OCI-LY7 (cell line): ENCODE results near the gene PXDN. TPM values are rescaled to one million over a fixed set of nuclear protein-coding genes. Genes with fewer than 3 reads are reported as not detected.
"Not testable (repeated sequence)": the region's sequence is repeated elsewhere in the genome, so short reads cannot be mapped to it uniquely, and the experiment has no call there.

Experiments
- BruUV-seq: library from RNA; stranded (reverse); fragments of 400-500 nt; replicated peaks from 2 replicates; lab custom pipeline; 2021; lab: Mats Ljungman, UMichigan
- CTCF ChIA-PET: fragments of 300-600 bp; sonication (Branson Sonifier 250); formaldehyde crosslinking; loops from one replicate; lab custom pipeline; 2022; ENCODE audit warnings: antibody characterized with exemption; ENCODE audit not compliant: unreplicated experiment; lab: Charles Lee
- POLR2A ChIA-PET: fragments of 300-600 bp; sonication (Branson Sonifier 250); formaldehyde crosslinking; loops from one replicate; lab custom pipeline; 2022; ENCODE audit warnings: antibody characterized with exemption; lab: Charles Lee
- DNase-seq: peaks from one replicate; pipeline ENCODE4 v3.0.0-alpha.2; 2015; ENCODE audit warnings: low spot score
- H2AFZ ChIP-seq: fragments of 200-600 bp; sonication (generic), shearing (Covaris generic); 2 replicates; pipeline ENCODE4 v1.6.1; 2014; ENCODE audit warnings: mild to moderate bottlenecking, antibody characterized with exemption, low read length, moderate library complexity
- H3K27ac ChIP-seq: fragments of 200-600 bp; sonication (generic); 2 replicates; pipeline ENCODE4 v1.5.1; 2014; ENCODE audit warnings: mixed run types, low read depth, mild to moderate bottlenecking, moderate library complexity, low read length, inconsistent platforms; ENCODE audit not compliant: poor library complexity, severe bottlenecking
- H3K36me3 ChIP-seq: fragments of 200-600 bp; sonication (generic); 2 replicates; pipeline ENCODE4 v1.6.1; 2014; ENCODE audit warnings: mild to moderate bottlenecking, antibody characterized with exemption, low read length, moderate library complexity, mixed read lengths; ENCODE audit not compliant: insufficient read depth
- H3K4me1 ChIP-seq: fragments of 200-600 bp; sonication (generic); 2 replicates; pipeline ENCODE4 v1.5.1; 2014; ENCODE audit warnings: mild to moderate bottlenecking, low read length; ENCODE audit not compliant: insufficient read depth, poor library complexity, severe bottlenecking
- H3K4me2 ChIP-seq: fragments of 200-600 bp; sonication (generic); 2 replicates; pipeline ENCODE4 v1.6.1; 2014; ENCODE audit warnings: mild to moderate bottlenecking, low read length
- H3K4me3 ChIP-seq: fragments of 200-600 bp; sonication (generic); 2 replicates; pipeline ENCODE4 v1.5.1; 2014; ENCODE audit warnings: mild to moderate bottlenecking, low read depth, low read length; ENCODE audit not compliant: poor library complexity, severe bottlenecking
- H3K79me2 ChIP-seq: fragments of 200-600 bp; sonication (generic); 2 replicates; pipeline ENCODE4 v1.6.1; 2016; ENCODE audit warnings: low read depth, mild to moderate bottlenecking, low read length, moderate library complexity, mixed read lengths; ENCODE audit not compliant: insufficient read depth
- H3K9me2 ChIP-seq: fragments of 200-600 bp; sonication (generic); 2 replicates; pipeline ENCODE4 v1.6.1; 2016; ENCODE audit warnings: mild to moderate bottlenecking, low read length, mixed read lengths; ENCODE audit not compliant: insufficient read depth
- H3K9me3 ChIP-seq: fragments of 200-600 bp; sonication (generic); 2 replicates; pipeline ENCODE4 v1.6.1; 2014; ENCODE audit warnings: mild to moderate bottlenecking, mixed run types, low read length, mixed read lengths
- H4K20me1 ChIP-seq: fragments of 200-600 bp; sonication (generic); 2 replicates; pipeline ENCODE4 v1.6.1; 2014; ENCODE audit warnings: mild to moderate bottlenecking, antibody characterized with exemption, low read length, moderate library complexity, mixed read lengths; ENCODE audit not compliant: insufficient read depth
- CTCF ChIP-seq: fragments of 200-600 bp; sonication (generic); conservative IDR thresholded peaks from 2 replicates; pipeline ENCODE4 v1.5.1; 2014; ENCODE audit warnings: mild to moderate bottlenecking, antibody characterized with exemption, low read length, moderate library complexity, mixed read lengths
- EZH2phosphoT487 ChIP-seq: fragments of 200-600 bp; sonication (generic); IDR thresholded peaks from 2 replicates; pipeline ENCODE4 v1.6.1; 2018; ENCODE audit warnings: low read depth, borderline replicate concordance, mild to moderate bottlenecking, mixed run types, antibody characterized with exemption, low read length, moderate library complexity, mixed read lengths
- intact Hi-C: fragments of 100-400 bp; cut with micrococcal nuclease; formaldehyde crosslinking; loops from one replicate; pipeline ENCODE4 v1.10.0; 2022; ENCODE audit not compliant: unreplicated experiment
- total RNA-seq, 2 experiments: library from RNA; depleted of rRNA in 1 of 2; stranded (reverse); fragments of >200 nt in 1 of 2; shearing (Covaris generic) in 1 of 2; gene quantifications; 2 replicates each; pipeline ENCODE4 v1.2.3, GENCODE V29; 2014 to 2022

PXDN gene
- total RNA-seq, 2 experiments from 2014 or later, result not detected

- H3K4me1 ChIP-seq, result no peaks in the 10 kb centered on the region
- no peaks in the 10 kb centered on the region for H3K9me3 ChIP-seq
- no peak for TF ChIP-seq CTCF
- no peak for TF ChIP-seq EZH2phosphoT487
- no peaks in the 10 kb centered on the region for H4K20me1 ChIP-seq
- intact Hi-C loops, result no loop called here
- no peak overlapping the region for H3K4me3 ChIP-seq
- no peaks in the 10 kb centered on the region for H3K79me2 ChIP-seq
- H3K36me3 ChIP-seq, result no peaks in the 10 kb centered on the region
- POLR2A ChIA-PET, result no interaction called here
- H3K4me2 ChIP-seq, result no peak overlapping the region
- no peak for DNase-seq
- H3K27ac ChIP-seq, result no peak overlapping the region
- no peaks in the 10 kb centered on the region for H3K9me2 ChIP-seq
- BruUV-seq, result no TSS peak
- no peak overlapping the region for H2AFZ ChIP-seq
- CTCF ChIA-PET, result no interaction called here
Measured at GRCh38 chr2:1707771-1708418, 36.4 kb downstream of the PXDN start.

GRCh38 chr2:1706089-1706841 lies 38.0 kb downstream of the PXDN start:
- POLR2A ChIA-PET, result interaction anchor here (0.6 kb wide), 1 partner anchor 782 kb away, joined by 3 read pairs; no protein-coding TSS in a partner anchor

GRCh38 chr2:1705557-1706076 lies 38.7 kb downstream of the PXDN start:
- Histone ChIP-seq H3K9me2 (no peaks in the 10 kb centered on the region), H4K20me1 (no peaks in the 10 kb centered on the region), H2AFZ (no peak overlapping the region), H3K4me3 (no peak overlapping the region), H3K9me3 (no peaks in the 10 kb centered on the region), H3K36me3 (no peaks in the 10 kb centered on the region), H3K4me2 (no peak overlapping the region), H3K4me1 (no peaks in the 10 kb centered on the region), H3K27ac (no peak overlapping the region), H3K79me2 (no peaks in the 10 kb centered on the region)
- intact Hi-C loops, result no loop called here
- TF ChIP-seq CTCF (no peak), EZH2phosphoT487 (no peak)
- ChIA-PET CTCF (no interaction called here), POLR2A (no interaction called here)
- BruUV-seq, result no TSS peak
- DNase-seq, result no peak

More at GRCh38 chr2:1706089-1706841, 38.0 kb downstream of the PXDN start:
- H3K9me2 ChIP-seq, CTCF ChIA-PET, H3K9me3 ChIP-seq, BruUV-seq, H3K4me2 ChIP-seq, H3K4me3 ChIP-seq, H2AFZ ChIP-seq, H3K4me1 ChIP-seq, H3K79me2 ChIP-seq, H3K27ac ChIP-seq, H4K20me1 ChIP-seq, DNase-seq, H3K36me3 ChIP-seq, intact Hi-C loops: not testable (repeated sequence)
